Ascending aorta (tissue), 2 donors: Measurements from ENCODE around the gene TXNRD1. TPM values are rescaled to one million over a fixed set of nuclear protein-coding genes. Genes with fewer than 3 reads are reported as not detected.
A peak's percentile ranks its signal among the peaks of the same experiment; 100 is the strongest.

Source experiments
- DNase-seq, 2 donors: peaks; one replicate each; pipeline ENCODE4 v3.0.0-alpha.2; 2019; ENCODE audit warnings: low spot score in 2 of 2
- H3K27ac ChIP-seq, 2 donors: fragments of 200-600 bp; sonication (generic); one replicate each; pipeline ENCODE4 v1.5.1; 2016 to 2017; ENCODE audit warnings: mild to moderate bottlenecking in 1 of 2
- H3K27me3 ChIP-seq: fragments of 200-600 bp; sonication (generic); one replicate; pipeline ENCODE4 v1.5.1; 2017
- H3K36me3 ChIP-seq, 2 donors: fragments of 200-600 bp; sonication (generic); one replicate each; pipeline ENCODE4 v1.5.1; 2016
- H3K4me1 ChIP-seq, 2 donors: fragments of 200-600 bp; sonication (generic); one replicate each; pipeline ENCODE4 v1.5.1; 2016 to 2017; ENCODE audit warnings: mild to moderate bottlenecking in 1 of 2
- H3K4me3 ChIP-seq, 2 donors: fragments of 200-600 bp; sonication (generic); one replicate each; pipeline ENCODE4 v1.5.1; 2016 to 2017; ENCODE audit warnings: mild to moderate bottlenecking in 1 of 2
- H3K9me3 ChIP-seq, 2 donors: fragments of 200-600 bp; sonication (generic); one replicate each; pipeline ENCODE4 v1.5.1; 2016
- intact Hi-C: fragments of 100-400 bp; cut with DNase I; formaldehyde crosslinking; loops from one replicate; pipeline ENCODE4 v1.15.1; 2023
- total RNA-seq: library from RNA; depleted of rRNA; stranded (reverse); fragments of >200 nt; gene quantifications from one replicate; pipeline ENCODE4 v1.1.0, GENCODE V29; 2016
- TF ChIP-seq, protein P1 (sequence below), 3 experiments: fragments of 200-600 bp in 2 of 3; fragments of 450-650 bp in 1 of 3; sonication (generic) in 2 of 3; IDR thresholded peaks; one replicate each; pipeline ENCODE4 v1.5.1; 2016 to 2019; ENCODE audit warnings: antibody characterized with exemption in 3 of 3, mild to moderate bottlenecking in 1 of 3, moderate library complexity in 1 of 3

TXNRD1 gene
- total RNA-seq, 1 donor from 2014 or later = 67.4 TPM

DNA sequence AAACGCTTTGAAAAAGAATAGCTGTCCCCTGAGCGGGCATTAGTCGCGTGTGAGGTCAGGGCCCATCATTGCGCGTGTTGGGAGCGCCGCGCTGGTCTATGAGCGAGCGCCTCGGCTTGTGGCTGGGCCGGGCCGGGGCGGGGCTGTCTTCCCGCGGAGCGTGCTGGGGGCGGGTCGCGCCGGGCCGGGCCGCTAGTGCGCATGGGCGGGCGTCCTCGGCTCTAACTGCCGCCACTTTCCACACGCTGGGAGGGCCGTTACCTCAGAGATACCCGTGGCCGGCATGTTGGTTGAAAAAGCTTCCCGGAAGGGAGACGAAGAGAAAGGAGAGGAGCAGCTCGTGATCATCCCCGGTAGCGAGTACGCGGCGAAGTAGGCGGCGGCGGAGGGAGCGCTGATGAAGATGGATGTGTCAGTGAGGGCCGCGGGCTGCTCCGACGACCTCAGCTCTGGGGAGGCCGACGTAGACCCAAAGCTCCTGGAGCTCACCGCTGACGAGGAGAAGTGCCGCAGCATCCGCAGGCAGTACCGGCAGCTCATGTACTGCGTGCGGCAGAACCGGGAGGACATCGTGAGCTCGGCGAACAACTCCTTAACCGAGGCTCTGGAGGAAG is 88.1 kb downstream of the TXNRD1 start, which contains the start of gene EID3:
EID3 (plus strand) TSS at position 202 of the 614 bp plus-strand sequence; CDS start at position 398, 196 bp downstream.
- Histone ChIP-seq H3K4me1 (peaks cover 28 to 65% of the 10 kb centered on the region in 2 donors), H3K4me3 (peak within 1 kb of the TSS; percentile 34 to 69), H3K27me3 (no peaks in the 10 kb centered on the region), H3K27ac (peak within 1 kb of the TSS; percentile 77 to 85), H3K9me3 (no peaks in the 10 kb centered on the region), H3K36me3 (peaks cover 12 to 17% of the 10 kb centered on the region in 2 donors)
- intact Hi-C loops = loop anchor here (1.0 to 5.0 kb wide), 2 partner anchors 15 to 86 kb away; partner anchors contain the start of gene TXNRD1
- TF ChIP-seq, protein P1, sequence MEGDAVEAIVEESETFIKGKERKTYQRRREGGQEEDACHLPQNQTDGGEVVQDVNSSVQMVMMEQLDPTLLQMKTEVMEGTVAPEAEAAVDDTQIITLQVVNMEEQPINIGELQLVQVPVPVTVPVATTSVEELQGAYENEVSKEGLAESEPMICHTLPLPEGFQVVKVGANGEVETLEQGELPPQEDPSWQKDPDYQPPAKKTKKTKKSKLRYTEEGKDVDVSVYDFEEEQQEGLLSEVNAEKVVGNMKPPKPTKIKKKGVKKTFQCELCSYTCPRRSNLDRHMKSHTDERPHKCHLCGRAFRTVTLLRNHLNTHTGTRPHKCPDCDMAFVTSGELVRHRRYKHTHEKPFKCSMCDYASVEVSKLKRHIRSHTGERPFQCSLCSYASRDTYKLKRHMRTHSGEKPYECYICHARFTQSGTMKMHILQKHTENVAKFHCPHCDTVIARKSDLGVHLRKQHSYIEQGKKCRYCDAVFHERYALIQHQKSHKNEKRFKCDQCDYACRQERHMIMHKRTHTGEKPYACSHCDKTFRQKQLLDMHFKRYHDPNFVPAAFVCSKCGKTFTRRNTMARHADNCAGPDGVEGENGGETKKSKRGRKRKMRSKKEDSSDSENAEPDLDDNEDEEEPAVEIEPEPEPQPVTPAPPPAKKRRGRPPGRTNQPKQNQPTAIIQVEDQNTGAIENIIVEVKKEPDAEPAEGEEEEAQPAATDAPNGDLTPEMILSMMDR (IDR thresholded peaks at IDR 0.05) = no peak
- DNase-seq = peak; percentile 63 to 93

DNA sequence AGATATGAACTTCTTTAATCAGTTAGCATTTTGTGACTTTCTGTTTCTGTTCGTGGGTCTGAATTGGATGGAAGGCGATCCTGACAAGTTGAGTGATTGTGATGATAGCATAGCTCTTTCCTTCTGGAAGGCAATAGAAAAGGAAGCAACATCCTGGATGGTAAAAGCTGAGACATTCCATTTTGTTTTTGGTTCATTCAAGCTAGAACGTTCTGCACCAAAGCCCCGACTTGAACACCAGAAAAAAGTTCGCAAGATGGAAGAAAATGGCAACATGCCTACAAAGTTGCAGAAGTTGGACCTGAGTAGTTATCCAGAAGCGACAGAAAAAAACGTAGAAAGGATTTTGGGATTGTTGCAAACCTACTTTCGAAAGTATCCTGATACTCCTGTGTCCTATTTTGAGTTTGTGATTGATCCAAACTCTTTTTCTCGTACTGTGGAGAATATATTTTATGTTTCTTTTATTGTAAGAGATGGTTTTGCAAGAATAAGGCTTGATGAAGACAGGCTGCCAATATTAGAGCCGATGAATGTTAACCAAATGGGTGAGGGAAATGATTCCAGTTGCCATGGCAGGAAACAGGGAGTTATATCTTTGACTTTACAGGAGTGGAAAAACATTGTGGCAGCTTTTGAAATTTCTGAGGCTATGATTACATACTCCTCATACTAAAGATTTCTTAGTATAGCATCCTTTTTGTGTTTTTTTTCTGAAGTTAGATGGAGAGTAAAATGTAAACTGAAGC is 88.9 kb downstream of the TXNRD1 start:
- intact Hi-C loops = loop anchor here (5.0 kb wide), 1 partner anchor 87 kb away; the partner anchor contains the start of gene TXNRD1
- H3K27me3 ChIP-seq = no peaks in the 10 kb centered on the region
- H3K9me3 ChIP-seq = no peaks in the 10 kb centered on the region
- H3K36me3 ChIP-seq = peaks cover 12% of the 10 kb centered on the region in 2 donors
- peak overlapping the region; percentile 34 to 69 for H3K4me3 ChIP-seq
- TF ChIP-seq, protein P1 (IDR thresholded peaks at IDR 0.05) = no peak
- H3K27ac ChIP-seq = peak overlapping the region; percentile 77 to 85
- no peak for DNase-seq
- peaks cover 28 to 57% of the 10 kb centered on the region in 2 donors for H3K4me1 ChIP-seq

DNA sequence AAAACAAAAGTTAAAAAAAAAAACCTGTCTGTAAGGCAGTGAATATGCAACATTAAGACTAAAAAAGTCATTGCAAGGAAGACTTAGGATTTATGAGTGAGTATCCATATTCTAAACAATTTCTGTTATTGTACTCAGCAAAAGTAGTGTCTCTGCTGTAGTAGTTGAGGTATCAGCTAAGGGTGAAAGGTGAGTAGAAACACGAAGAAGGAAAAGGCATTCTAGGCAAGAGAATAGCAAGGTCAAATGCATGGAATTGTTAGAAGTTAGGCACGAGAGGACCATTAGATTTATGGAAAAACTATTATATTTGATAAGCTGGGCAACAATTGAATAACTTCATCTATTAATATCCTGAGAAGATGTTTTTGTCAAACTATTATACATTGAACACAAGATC is 89.8 kb downstream of the TXNRD1 start:
- H3K27ac ChIP-seq = no peak overlapping the region
- H3K9me3 ChIP-seq = no peaks in the 10 kb centered on the region
- H3K4me1 ChIP-seq = peaks cover 28 to 48% of the 10 kb centered on the region in 2 donors
- intact Hi-C loops = no loop called here
- no peaks in the 10 kb centered on the region for H3K27me3 ChIP-seq
- H3K4me3 ChIP-seq = peak overlapping the region in 1 of 2 donors; percentile 69
- TF ChIP-seq, protein P1 (IDR thresholded peaks at IDR 0.05) = no peak
- DNase-seq = no peak
- peaks cover 12 to 14% of the 10 kb centered on the region in 2 donors for H3K36me3 ChIP-seq

DNA sequence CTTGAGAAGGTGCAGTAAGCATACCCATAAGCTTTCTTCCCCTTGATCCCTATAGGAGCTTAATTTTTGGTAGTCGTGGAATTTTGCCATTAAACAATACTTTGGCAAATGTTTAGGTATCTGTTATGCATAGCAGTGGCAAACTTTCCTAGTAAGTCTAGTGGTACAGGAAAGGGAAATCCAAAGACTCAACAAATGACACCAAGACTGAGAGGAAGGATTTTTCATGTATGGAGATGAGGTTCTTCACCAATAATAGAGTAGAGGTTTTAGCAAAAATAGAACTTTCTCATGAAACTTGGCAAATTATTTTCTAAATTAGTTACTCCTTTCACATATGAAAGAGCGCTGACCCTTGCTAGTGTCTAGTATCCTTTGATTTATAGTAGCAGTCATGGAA is 90.8 kb downstream of the TXNRD1 start:
- Histone ChIP-seq H3K4me3 (peak overlapping the region in 1 of 2 donors; percentile 69), H3K27me3 (no peaks in the 10 kb centered on the region), H3K4me1 (peaks cover 28 to 43% of the 10 kb centered on the region in 2 donors), H3K27ac (peak overlapping the region in 1 of 2 donors; percentile 22), H3K9me3 (no peaks in the 10 kb centered on the region), H3K36me3 (peaks cover 9 to 17% of the 10 kb centered on the region in 2 donors)
- DNase-seq = no peak
- intact Hi-C loops = no loop called here
- TF ChIP-seq, protein P1 (IDR thresholded peaks at IDR 0.05) = no peak

DNA sequence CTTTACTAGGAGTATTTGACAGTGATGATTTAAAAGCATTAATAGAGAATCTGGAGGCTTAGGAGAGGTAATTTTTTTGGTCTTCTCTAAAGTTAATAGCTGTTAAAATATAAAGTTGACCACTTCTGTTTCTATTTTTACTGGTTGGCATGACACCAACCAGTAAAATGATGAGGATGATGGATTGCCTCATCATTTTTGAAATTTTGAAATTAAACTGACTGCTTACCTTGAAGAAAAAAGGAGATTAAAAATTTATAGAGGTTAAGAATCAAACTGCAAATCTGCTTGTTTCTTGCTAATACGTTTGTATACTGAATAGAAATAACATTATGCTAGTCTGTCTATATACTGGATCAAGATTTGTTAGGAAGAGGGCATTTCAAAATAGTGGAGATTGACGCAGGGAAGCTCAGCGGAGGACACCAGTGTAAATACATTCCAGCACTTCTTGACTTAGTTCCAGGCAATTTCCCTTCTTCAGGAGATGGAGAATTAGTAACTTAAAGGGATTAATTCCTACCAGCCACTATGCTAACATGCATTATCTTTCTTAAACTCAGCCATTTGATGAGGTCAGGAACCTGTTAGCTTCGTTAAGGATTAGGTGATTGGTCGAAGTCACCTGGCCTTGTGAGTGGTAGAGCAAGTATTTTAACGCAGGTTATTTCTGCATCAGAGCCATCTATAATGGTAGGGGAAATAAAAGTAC is 91.5 kb downstream of the TXNRD1 start:
- H3K36me3 ChIP-seq = peaks cover 16 to 25% of the 10 kb centered on the region in 2 donors
- H3K27ac ChIP-seq = no peak overlapping the region

More for the DNA sequence above, 91.5 kb downstream of the TXNRD1 start:
- H3K27me3 ChIP-seq = no peaks in the 10 kb centered on the region
- H3K4me3 ChIP-seq = peak overlapping the region in 1 of 2 donors; percentile 69
- intact Hi-C loops = no loop called here
- H3K4me1 ChIP-seq = peaks cover 24 to 43% of the 10 kb centered on the region in 2 donors
- no peaks in the 10 kb centered on the region for H3K9me3 ChIP-seq
- DNase-seq = no peak
- TF ChIP-seq, protein P1 (IDR thresholded peaks at IDR 0.05) = no peak
